ENCODE results near the gene TRAF3.
A peak's percentile ranks its signal among the peaks of the same experiment; 100 is the strongest.

Gene TRAF3

GRCh38 chr14:102786768-102787167 is 9.5 kb downstream of the TRAF3 start:
- TF ChIP-seq FOXP2 (optimal IDR thresholded peaks at IDR 0.05; ENCODE audit: borderline replicate concordance, extremely low read depth, extremely low read length, insufficient read depth) (no peak), POLR2AphosphoS5 (IDR thresholded peaks at IDR 0.05; ENCODE audit: low read depth, low read length) (no peak), SIN3A (IDR thresholded peaks at IDR 0.05; ENCODE audit: borderline replicate concordance, insufficient read depth, low read length) (no peak), TAF1 (IDR thresholded peaks at IDR 0.05; ENCODE audit: borderline replicate concordance, insufficient read depth, low read length) (no peak)
- TF ChIP-seq, protein P1, sequence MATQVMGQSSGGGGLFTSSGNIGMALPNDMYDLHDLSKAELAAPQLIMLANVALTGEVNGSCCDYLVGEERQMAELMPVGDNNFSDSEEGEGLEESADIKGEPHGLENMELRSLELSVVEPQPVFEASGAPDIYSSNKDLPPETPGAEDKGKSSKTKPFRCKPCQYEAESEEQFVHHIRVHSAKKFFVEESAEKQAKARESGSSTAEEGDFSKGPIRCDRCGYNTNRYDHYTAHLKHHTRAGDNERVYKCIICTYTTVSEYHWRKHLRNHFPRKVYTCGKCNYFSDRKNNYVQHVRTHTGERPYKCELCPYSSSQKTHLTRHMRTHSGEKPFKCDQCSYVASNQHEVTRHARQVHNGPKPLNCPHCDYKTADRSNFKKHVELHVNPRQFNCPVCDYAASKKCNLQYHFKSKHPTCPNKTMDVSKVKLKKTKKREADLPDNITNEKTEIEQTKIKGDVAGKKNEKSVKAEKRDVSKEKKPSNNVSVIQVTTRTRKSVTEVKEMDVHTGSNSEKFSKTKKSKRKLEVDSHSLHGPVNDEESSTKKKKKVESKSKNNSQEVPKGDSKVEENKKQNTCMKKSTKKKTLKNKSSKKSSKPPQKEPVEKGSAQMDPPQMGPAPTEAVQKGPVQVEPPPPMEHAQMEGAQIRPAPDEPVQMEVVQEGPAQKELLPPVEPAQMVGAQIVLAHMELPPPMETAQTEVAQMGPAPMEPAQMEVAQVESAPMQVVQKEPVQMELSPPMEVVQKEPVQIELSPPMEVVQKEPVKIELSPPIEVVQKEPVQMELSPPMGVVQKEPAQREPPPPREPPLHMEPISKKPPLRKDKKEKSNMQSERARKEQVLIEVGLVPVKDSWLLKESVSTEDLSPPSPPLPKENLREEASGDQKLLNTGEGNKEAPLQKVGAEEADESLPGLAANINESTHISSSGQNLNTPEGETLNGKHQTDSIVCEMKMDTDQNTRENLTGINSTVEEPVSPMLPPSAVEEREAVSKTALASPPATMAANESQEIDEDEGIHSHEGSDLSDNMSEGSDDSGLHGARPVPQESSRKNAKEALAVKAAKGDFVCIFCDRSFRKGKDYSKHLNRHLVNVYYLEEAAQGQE (IDR thresholded peaks at IDR 0.05; ENCODE audit: insufficient read depth in 1 of 2, low read depth in 2 of 2, low read length in 2 of 2) = no peak

- TF ChIP-seq SIN3A (IDR thresholded peaks at IDR 0.05; ENCODE audit: borderline replicate concordance, insufficient read depth, low read length) (no peak), FOXP2 (optimal IDR thresholded peaks at IDR 0.05; ENCODE audit: borderline replicate concordance, extremely low read depth, extremely low read length, insufficient read depth) (no peak), TAF1 (IDR thresholded peaks at IDR 0.05; ENCODE audit: borderline replicate concordance, insufficient read depth, low read length) (no peak), POLR2AphosphoS5 (IDR thresholded peaks at IDR 0.05; ENCODE audit: low read depth, low read length) (no peak)
- TF ChIP-seq, protein P1 (IDR thresholded peaks at IDR 0.05; ENCODE audit: insufficient read depth in 1 of 2, low read depth in 2 of 2, low read length in 2 of 2) = no peak
These were observed 12.1 kb downstream of the TRAF3 start for GRCh38 chr14:102789349-102789748.

GRCh38 chr14:102793531-102794328 is 16.5 kb downstream of the TRAF3 start:
- no peak for TF ChIP-seq TAF1 (IDR thresholded peaks at IDR 0.05; ENCODE audit: borderline replicate concordance, insufficient read depth, low read length)
- no peak for TF ChIP-seq POLR2AphosphoS5 (IDR thresholded peaks at IDR 0.05; ENCODE audit: low read depth, low read length)

DNA sequence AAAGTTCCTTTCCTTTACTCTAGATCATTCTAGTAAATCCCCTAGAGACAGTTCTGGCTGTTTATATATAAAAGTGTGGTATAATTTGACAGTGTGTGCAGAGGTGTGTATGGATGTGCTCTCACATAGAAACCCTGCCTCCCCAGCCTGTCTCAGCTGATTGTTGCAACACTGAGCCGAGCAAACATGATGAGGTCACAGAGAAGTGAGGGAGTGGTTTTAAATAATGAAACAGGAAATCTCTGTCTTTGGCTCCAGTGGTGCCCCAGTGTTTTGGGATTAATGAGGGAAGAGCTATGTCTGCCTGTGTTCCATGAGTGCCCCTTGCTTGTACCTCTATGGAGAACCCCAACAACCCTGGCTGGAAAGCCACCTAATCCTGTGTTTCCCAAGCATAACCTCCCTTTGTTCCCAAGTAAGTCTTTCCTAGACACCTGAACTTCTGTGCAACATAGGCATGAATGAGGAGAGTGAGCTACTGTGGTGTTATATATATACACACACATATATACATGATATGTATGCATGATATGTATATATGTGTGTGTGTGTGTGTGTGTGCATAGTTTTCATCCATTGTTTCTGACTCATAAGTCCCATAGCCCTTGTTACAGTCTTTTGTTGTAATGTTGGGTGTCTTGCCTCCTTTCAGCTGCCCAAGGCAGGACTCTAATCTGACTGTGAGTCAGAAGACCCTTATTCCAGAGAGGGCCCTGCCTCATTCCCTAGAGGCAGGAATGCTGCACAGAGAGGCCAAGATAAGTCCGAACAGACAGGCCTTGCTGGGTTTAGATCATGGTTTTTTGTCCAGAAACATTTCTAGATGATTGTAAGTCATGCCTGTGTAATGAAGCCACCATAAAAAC is 18.0 kb downstream of the TRAF3 start:
- TF ChIP-seq, protein P1 (IDR thresholded peaks at IDR 0.05; ENCODE audit: insufficient read depth in 1 of 2, low read depth in 2 of 2, low read length in 2 of 2) = no peak
- TF ChIP-seq FOXP2 (optimal IDR thresholded peaks at IDR 0.05; ENCODE audit: borderline replicate concordance, extremely low read depth, extremely low read length, insufficient read depth) (no peak), TAF1 (IDR thresholded peaks at IDR 0.05; ENCODE audit: borderline replicate concordance, insufficient read depth, low read length) (no peak), POLR2AphosphoS5 (IDR thresholded peaks at IDR 0.05; ENCODE audit: low read depth, low read length) (no peak), SIN3A (IDR thresholded peaks at IDR 0.05; ENCODE audit: borderline replicate concordance, insufficient read depth, low read length) (peak; percentile 50; the same call in 1 of the 2 replicates)

DNA sequence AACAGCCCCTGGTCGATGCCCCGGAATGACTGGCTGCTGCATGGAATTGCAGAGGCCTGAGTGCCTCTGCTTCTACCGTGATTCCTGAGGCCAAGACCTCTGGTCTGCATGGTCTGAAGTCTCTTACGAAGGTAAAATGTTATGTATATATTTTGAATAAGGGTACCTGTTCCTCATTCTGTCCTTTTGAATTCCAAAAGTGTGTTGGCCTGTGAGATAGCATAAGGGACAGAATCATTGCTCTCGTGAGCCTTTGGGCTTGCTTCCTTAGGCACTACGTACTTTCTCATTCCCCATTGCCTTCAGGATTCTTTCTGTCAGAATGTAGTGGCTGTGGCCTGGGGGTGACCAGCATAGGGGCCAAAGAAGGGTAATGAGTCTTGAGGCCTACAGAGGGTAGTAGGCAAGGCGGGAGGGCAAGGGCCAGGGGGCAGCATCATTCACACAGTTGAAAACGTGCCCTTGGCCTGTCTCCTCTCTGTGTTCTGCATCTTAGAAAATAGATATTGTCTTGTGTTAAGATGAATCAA is 19.5 kb downstream of the TRAF3 start:
- TF ChIP-seq SIN3A (IDR thresholded peaks at IDR 0.05; ENCODE audit: borderline replicate concordance, insufficient read depth, low read length) (no peak), TAF1 (IDR thresholded peaks at IDR 0.05; ENCODE audit: borderline replicate concordance, insufficient read depth, low read length) (no peak), FOXP2 (optimal IDR thresholded peaks at IDR 0.05; ENCODE audit: borderline replicate concordance, extremely low read depth, extremely low read length, insufficient read depth) (no peak), POLR2AphosphoS5 (IDR thresholded peaks at IDR 0.05; ENCODE audit: low read depth, low read length) (no peak)
- TF ChIP-seq, protein P1 (IDR thresholded peaks at IDR 0.05; ENCODE audit: insufficient read depth in 1 of 2, low read depth in 2 of 2, low read length in 2 of 2) = no peak
